ENCODE measurements around the gene CDK5RAP2.

DNA sequence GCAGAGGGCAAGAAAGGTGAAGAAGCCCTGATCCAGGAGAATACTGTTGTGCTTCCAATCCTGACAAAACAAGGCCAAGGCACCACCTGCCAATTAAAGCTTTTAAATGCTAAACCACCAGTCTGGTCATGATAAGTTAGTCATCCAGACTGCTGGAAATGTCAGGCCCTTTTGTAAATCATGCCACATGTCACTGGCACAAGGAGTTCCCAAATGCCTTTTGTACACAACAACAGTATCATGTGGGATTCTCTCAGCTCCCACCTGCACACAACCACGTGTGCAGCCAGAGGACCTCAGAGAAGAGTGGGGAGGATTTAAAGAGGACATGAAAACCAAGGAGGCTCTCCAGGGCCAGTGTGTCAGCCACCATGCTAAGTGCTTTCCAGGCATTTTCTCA is 99.3 kb downstream of the CDK5RAP2 start:
- TF ChIP-seq CTCF (conservative IDR thresholded peaks at IDR 0.05 in 1 of 2, IDR thresholded peaks at IDR 0.05 in 1 of 2; ENCODE audit: extremely low read depth in 1 of 2, insufficient read depth in 1 of 2, low read depth in 1 of 2, low read length in 2 of 2): no peak
- no peak for TF ChIP-seq EZH2 (IDR thresholded peaks at IDR 0.05; ENCODE audit: borderline replicate concordance, low read length)
